Lower leg skin (tissue), 4 donors: ENCODE measurements around the gene STAT5A. TPM values are rescaled to one million over a fixed set of nuclear protein-coding genes. Genes with fewer than 3 reads are reported as not detected.
"Not testable (repeated sequence)": the region's sequence is repeated elsewhere in the genome, so short reads cannot be mapped to it uniquely, and the experiment has no call there.

Source experiments
- DNase-seq, 2 donors: peaks; one replicate each; pipeline ENCODE4 v3.0.0-alpha.2; 2019; ENCODE audit warnings: low spot score in 2 of 2
- H3K4me3 ChIP-seq: fragments of 200-600 bp; sonication (generic); 2 replicates; pipeline ENCODE4 v1.5.1; 2017; ENCODE audit warnings: mild to moderate bottlenecking, low read depth; ENCODE audit not compliant: poor library complexity, severe bottlenecking
- POLR2A ChIP-seq, 2 donors: fragments of 450-650 bp; IDR thresholded peaks; one replicate each; pipeline ENCODE4 v1.6.1; 2016 to 2017; ENCODE audit warnings: antibody characterized with exemption in 2 of 2, mild to moderate bottlenecking in 1 of 2, moderate library complexity in 1 of 2
- WGBS, 2 donors: methylation state at CpG; one replicate each; pipeline ENCODE4 v1.1.5; 2018; 5-methylcytosine and 5-hydroxymethylcytosine counted together
- intact Hi-C: fragments of 100-400 bp; cut with DNase I; formaldehyde crosslinking; loops from one replicate; pipeline ENCODE4 v1.15.0; 2023; ENCODE audit warnings: low total_unique reads
- total RNA-seq, 4 donors: library from RNA; depleted of rRNA; stranded (reverse); fragments of >200 nt; gene quantifications; one replicate each; pipeline ENCODE4 v1.1.0, GENCODE V29; 2016
- TF ChIP-seq, protein P1 (sequence below), 3 donors: fragments of 450-650 bp; IDR thresholded peaks; one replicate each; pipeline ENCODE4 v1.5.1; 2016; ENCODE audit warnings: antibody characterized with exemption in 3 of 3, mild to moderate bottlenecking in 3 of 3, moderate library complexity in 2 of 3

The STAT5A gene
- total RNA-seq, 4 donors from 2014 or later: 25.1 to 60.9 (median 48.0) TPM

- intact Hi-C loops: no loop called here
- WGBS, 2 donors: 84 to 89% methylated on average over 10 of the region's 10 CpGs
- no peak for DNase-seq
Measured at GRCh38 chr17:42315402-42316156, 27.3 kb downstream of the STAT5A start.

GRCh38 chr17:42316755-42317154 is 28.5 kb downstream of the STAT5A start:
- no peak overlapping the region for H3K4me3 ChIP-seq
- no peak for DNase-seq
- WGBS, 2 donors: 85% methylated on average over 4 of the region's 4 CpGs
- TF ChIP-seq POLR2A (IDR thresholded peaks at IDR 0.05): no peak
- TF ChIP-seq, protein P1, sequence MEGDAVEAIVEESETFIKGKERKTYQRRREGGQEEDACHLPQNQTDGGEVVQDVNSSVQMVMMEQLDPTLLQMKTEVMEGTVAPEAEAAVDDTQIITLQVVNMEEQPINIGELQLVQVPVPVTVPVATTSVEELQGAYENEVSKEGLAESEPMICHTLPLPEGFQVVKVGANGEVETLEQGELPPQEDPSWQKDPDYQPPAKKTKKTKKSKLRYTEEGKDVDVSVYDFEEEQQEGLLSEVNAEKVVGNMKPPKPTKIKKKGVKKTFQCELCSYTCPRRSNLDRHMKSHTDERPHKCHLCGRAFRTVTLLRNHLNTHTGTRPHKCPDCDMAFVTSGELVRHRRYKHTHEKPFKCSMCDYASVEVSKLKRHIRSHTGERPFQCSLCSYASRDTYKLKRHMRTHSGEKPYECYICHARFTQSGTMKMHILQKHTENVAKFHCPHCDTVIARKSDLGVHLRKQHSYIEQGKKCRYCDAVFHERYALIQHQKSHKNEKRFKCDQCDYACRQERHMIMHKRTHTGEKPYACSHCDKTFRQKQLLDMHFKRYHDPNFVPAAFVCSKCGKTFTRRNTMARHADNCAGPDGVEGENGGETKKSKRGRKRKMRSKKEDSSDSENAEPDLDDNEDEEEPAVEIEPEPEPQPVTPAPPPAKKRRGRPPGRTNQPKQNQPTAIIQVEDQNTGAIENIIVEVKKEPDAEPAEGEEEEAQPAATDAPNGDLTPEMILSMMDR (IDR thresholded peaks at IDR 0.05): no peak
- intact Hi-C loops: no loop called here

More at GRCh38 chr17:42315402-42316156, 27.3 kb downstream of the STAT5A start:
- TF ChIP-seq, protein P1 (IDR thresholded peaks at IDR 0.05): no peak
- no peak for TF ChIP-seq POLR2A (IDR thresholded peaks at IDR 0.05)
- H3K4me3 ChIP-seq: no peak overlapping the region

- intact Hi-C loops: no loop called here
- 67 to 71% methylated on average over 5 of the region's 5 CpGs for WGBS, 2 donors
- no peak for TF ChIP-seq POLR2A (IDR thresholded peaks at IDR 0.05)
- TF ChIP-seq, protein P1 (IDR thresholded peaks at IDR 0.05): no peak
- DNase-seq: no peak
- H3K4me3 ChIP-seq: no peak overlapping the region
Measured at GRCh38 chr17:42317266-42317845, 29.1 kb downstream of the STAT5A start.

DNA sequence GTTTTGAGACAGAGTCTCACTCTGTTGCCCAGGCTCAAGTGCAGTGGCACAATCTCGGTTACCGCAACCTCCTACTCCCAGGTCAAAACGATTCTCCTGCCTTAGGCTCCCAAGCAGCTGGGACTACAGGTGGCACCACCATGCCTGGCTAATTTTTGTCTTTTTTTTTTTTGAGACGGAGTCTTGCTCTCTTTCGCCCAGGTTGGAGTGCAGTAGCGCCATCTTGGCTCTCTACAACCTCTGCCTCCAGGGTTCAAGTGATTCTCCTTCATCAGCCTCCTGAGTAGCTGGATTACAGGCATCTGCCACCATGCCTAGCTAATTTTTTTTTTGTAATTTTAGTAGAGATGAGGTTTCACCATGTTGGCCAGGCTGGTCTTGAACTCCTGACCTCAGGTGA is 29.7 kb downstream of the STAT5A start:
- DNase-seq, H3K4me3 ChIP-seq, intact Hi-C loops: not testable (repeated sequence)
- WGBS, 2 donors: 90 to 93% methylated on average over 6 of the region's 6 CpGs

DNA sequence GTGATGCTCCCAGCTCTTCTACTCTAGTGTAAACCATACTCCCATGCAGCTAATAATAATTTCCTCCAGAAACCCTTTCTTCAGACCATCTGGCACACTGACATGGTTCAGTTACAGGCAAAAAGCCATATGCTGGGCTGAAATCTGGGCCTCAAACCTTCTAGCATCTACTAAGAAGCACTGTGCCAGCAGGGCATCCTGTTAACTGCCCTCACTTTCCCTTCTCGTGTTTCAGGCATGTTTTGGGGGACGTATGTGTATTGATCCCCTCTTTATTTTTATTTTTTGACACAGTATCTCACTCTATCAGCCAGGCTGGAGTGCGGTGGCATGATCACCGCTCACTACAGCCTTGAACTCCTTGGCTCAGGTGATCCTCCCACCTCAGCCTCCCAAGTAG is 33.3 kb downstream of the STAT5A start:
- no peak for DNase-seq
- 87 to 88% methylated on average over 4 of the region's 4 CpGs for WGBS, 2 donors
- TF ChIP-seq POLR2A (IDR thresholded peaks at IDR 0.05): no peak
- TF ChIP-seq, protein P1 (IDR thresholded peaks at IDR 0.05): no peak
- H3K4me3 ChIP-seq: no peak overlapping the region
- intact Hi-C loops: loop anchor here (5.0 kb wide), 2 partner anchors 81 to 196 kb away; no protein-coding TSS in a partner anchor
